C4-2B (cell line): Measurements from ENCODE around the gene MAPK7.

Experiments
- CTCF ChIP-seq: fragments of 450-650 bp; conservative IDR thresholded peaks from 2 replicates; pipeline ENCODE4 v1.5.1; 2017; ENCODE audit warnings: mild to moderate bottlenecking
- ZFX ChIP-seq: fragments of 450-650 bp; IDR thresholded peaks from 2 replicates; pipeline ENCODE4 v1.6.1; 2017

GRCh38 chr17:19357351-19357750 is 20.9 kb upstream of the MAPK7 start:
- TF ChIP-seq CTCF (no peak), ZFX (no peak)
